HG02884 (cell line): Measurements from ENCODE around the gene MAPK10.
"Not testable (repeated sequence)": the region's sequence is repeated elsewhere in the genome, so short reads cannot be mapped to it uniquely, and the experiment has no call there.

ENCODE experiments used
- ATAC-seq: cut with Tn5 transposase; IDR thresholded peaks from one replicate; pipeline ENCODE4 v1.9.1; 2021; ENCODE audit warnings: mild to moderate bottlenecking, moderate library complexity; ENCODE audit not compliant: unreplicated experiment

The MAPK10 gene

DNA sequence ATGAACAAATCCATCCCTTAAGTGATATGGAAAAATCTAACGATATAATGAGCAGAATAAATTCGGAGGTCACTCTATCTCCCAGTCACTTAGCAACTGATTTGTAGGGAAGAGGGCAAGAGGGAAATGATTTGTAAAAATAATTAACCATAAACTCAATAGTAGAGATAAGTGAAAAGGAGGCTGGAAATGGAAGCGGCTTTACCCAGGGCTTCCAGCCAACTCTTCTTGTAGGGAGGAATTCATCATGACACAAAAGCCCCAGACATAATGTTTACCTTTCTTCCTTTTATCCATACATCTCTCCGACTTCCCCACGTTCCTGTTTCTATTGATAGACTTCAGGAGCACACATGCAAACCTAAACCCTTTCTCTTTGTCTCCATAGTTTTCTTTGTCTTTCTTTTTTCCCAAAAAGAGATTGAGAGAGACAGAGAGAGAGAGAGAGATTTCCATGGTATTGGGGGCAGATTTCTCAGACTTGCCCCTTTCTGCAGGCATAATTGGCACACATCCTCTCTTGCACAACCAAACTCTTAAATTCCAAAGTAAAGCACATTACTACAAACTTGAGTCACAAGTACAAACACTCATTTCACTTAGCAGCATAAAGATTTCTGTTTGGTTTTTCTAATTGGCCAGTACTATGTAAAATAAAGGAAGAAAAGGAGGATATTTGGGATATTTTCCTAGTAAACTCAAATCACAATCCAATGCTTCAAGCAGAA lies 140.9 kb downstream of the MAPK10 start:
- no peak for ATAC-seq

GRCh38 chr4:86203176-86203575 lies 156.7 kb downstream of the MAPK10 start:
- no peak for ATAC-seq

GRCh38 chr4:86185659-86186058 lies 174.2 kb downstream of the MAPK10 start:
- no peak for ATAC-seq

- ATAC-seq = no peak
These were observed 175.0 kb downstream of the MAPK10 start for GRCh38 chr4:86184901-86185285.

DNA sequence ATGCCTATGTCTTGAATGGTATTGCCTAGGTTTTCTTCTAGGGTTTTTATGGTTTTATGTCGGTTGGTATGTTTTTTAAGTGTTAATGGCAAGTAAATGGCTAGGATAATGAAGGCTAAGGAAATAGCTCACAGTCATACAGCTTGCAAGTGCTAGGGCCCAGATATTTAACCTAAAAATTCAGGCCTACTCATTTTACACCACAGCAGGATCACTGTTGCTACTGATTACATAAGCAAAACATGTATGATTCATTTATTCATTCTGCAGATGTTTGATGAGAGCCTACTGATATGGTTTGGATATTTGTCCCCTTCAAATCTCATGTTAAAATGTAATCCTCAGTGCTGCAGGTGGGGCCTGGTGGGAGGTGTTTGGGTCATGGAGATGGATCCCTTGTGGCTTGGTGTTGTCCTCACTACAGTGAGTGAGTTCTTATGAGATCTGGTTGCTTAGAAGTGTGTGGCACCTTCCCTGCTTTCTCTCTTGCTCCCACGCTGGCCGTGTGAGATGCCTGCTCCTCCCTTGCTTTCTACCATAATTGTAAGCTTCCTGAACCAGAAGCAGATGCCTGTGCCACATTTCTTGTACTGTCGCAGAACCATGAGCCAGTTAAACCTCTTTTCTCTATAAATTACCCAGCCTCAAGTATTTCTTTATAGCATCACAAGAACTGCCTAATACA lies 175.5 kb downstream of the MAPK10 start:
- ATAC-seq = no peak

DNA sequence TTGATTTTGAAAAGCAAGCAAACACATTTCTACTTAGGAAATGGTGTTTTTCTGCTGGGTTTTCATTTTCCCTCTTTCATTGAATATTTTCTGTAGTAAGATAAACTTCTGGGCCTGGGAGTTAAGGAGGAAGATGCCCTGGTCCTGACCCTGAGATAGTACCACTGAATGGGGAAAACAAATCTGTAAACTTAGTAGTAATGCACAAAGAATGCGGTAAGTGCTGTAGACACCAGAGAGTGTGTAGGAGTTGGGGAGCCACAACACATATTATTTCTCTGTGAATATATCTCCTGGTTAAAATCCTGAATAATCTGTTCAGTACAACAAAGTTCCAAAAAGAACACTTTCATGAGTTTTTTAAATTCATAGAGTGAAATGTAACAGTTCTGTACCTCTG lies 178.3 kb downstream of the MAPK10 start:
- no peak for ATAC-seq

DNA sequence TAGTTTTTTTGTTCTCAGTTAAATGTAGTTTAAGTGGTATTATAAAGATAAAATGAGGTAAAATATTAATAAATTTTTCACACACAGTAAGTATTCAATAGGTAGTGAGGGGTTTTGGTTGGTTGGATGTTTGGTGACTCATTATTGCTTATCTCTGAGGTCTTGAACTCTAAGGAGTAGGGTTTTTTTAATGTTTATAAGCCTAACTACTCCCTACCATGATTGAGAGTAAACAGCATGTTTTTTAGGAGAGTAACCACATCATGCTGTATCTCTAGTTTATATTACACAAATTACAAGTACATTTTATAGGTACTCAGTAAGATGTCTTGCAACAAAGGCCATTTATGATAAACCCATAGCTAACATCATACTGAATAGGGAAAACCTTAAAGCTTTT lies 181.6 kb downstream of the MAPK10 start:
- no peak for ATAC-seq

GRCh38 chr4:86174506-86174905 lies 185.3 kb downstream of the MAPK10 start:
- no peak for ATAC-seq

- ATAC-seq = not testable (repeated sequence)
These were observed 191.5 kb downstream of the MAPK10 start for GRCh38 chr4:86168335-86168734.

DNA sequence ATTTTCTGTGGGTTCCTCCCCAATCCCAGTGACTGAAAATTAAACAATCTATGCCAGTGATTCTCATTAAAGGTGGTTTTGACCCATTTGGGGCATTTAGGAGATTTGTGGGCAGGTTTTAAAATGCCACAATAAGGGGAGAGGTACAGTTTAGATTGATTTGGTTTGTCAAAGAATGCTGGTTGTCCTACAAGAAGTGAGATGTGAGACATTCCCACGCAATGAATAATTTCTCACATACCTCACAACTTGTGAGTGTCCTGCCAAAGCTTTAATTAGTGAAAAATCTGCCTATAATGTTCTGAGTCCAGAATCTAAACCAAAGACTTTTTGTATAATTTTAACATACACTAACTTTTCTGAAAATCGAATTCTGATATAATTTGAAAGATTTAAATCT lies 199.4 kb downstream of the MAPK10 start:
- no peak for ATAC-seq

DNA sequence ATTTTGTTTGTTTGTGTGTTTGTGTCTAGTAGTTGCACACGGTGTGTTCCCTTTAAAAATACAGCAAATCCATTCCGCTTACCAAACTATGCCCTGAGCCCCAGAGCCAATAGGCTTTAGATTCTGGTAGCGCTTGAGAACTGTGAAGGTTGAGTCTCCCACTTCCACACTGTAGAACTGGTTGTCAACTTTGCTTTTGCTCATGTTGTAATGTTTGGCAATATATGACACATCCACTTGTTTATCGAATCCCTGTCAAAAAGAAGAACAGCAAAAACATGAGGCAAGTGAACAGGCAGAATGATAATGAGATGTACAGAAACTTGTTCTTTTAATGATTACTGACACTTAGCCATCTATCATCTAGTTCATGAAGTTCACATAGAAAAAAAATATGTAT lies 200.6 kb downstream of the MAPK10 start:
- no peak for ATAC-seq

DNA sequence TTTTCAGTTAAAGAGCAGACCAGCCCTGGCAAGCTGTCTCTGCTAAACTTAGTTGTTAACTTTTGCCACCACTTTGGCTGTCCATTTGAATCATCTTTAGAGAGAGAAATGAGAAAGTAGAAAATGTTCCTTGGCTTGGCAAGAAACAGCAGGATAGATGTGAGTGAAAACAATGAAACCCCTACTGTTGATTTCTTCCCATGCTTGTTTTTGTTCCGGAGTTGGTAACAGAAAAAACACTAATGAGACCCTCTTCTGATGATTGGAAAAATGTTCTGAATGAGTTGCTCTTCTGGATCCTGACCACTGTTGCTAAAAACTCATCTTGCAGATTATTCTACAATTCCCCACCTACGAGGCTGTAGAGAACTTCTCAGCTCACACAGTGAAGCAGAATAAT lies 203.3 kb downstream of the MAPK10 start:
- ATAC-seq = no peak

DNA sequence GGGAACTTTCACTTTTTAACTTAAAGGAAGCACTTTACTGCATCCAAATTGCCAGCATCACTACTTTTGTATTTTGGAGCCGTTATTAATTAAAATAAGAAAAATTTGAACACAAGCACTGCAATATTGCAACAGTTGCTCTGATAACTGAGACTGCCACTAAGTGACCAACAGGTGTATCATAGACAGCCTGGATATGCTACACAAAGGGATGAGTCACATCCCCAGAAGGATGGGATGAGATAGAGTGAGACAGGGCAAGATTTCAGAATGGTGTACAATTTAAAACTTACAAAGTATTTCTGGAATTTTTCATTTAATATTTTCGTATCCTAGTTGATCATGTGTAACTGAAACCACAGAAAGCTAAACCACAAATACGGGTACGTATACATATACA lies 204.1 kb downstream of the MAPK10 start:
- no peak for ATAC-seq

DNA sequence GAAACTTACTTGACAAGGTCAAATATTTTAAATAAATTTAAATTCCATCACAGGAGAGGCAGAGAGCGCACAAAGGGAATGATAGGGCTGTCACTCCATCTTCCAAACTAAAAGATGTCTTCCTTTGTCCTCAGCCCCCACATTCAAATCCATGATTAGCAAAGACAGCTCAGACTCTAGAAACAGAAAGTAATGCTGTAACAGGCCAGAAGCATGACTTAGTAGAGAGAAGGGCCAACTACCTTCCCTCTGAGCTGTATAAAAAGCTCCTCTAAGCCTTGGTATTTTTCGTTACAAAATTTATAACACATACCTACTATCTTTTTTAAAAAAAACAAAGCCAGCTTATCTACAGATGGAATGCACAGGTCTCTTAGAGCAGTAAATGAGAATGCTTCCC lies 207.4 kb downstream of the MAPK10 start:
- ATAC-seq = no peak

- no peak for ATAC-seq
These were observed 208.7 kb downstream of the MAPK10 start for GRCh38 chr4:86151196-86151595.

GRCh38 chr4:86141161-86141560 lies 218.7 kb downstream of the MAPK10 start:
- ATAC-seq = no peak

GRCh38 chr4:86132468-86132867 lies 227.4 kb downstream of the MAPK10 start:
- no peak for ATAC-seq

DNA sequence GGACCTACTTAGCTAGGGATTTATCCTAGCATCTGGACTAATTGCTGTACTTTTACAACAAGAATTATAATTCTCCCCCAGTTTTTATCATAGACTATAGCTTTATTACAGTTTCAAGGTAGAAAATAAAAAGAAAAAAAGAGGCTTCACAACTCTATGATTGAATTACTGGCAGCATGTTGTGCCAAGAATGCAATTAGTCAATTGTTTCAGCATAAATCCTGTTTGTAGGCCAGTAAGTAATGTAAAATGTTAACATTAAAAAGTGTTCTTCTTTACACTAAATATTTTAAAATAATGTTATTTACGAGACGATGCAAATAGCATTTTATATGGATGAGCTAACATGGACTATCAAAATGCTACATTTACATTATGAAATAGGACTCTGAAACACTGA lies 228.4 kb downstream of the MAPK10 start:
- no peak for ATAC-seq

DNA sequence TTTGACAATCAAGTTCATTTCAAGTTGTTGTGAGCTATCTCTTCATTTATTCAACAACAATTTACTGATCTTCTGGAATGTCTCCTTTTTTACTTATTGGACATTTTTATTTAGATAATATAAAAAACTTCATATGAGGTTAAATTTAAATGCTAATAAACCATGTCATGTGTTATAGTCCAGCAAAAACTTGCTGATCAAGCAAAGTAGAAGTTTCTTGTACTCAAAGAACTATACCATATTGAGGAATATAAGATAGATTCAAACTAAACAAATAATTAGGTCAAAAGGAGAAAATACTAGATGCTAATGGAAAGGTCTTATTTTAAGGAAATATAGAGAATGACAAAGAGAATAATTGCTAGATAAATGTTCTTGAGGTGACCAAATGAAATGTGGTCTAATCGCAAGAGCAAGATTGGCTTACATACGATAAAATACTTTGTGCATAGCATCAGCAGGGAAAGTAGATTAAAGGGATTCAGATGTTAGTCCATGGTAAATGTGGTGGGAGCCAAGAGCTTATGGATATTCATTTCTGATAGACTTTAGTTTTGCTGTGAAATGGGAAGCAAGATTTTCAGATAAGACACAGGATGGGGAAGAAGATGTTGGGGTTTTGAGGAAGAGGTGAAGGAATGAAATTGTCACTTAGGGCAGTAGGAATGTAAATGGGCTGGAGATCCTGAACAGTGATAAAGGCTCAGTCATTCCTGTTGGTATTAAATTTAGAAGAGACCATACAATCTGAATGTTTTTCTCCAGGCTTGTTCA lies 229.5 kb downstream of the MAPK10 start:
- ATAC-seq = no peak

DNA sequence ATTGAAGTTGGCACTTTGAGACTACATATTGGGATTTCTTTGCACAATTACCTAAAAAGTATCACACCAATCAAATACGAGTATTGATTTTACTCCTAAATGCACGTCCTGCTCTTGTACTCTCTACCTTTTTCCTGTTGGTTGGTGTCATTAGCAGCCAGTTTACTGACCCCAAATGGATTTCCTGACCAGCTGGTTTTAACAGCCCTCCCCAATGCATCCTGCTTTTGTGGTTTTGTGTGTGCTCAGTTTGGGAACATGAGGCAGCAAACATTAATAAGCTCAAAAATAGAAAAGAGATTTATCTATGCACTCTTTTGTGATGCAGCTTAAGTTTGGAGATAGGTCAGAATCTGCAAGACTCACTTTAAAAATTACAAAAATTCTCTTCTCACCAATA lies 230.3 kb downstream of the MAPK10 start:
- no peak for ATAC-seq

- ATAC-seq = no peak
These were observed 237.4 kb downstream of the MAPK10 start for GRCh38 chr4:86122404-86122803.

GRCh38 chr4:86118711-86119110 lies 241.1 kb downstream of the MAPK10 start:
- ATAC-seq = no peak
